BLaER1 treated with 17β-estradiol and CSF1 and Interleukin-3, amounts not matched to agents 10 nM and 100 nM (cell line): ENCODE results near the gene SPTAN1.

Experiments used
- H3K27ac ChIP-seq, 11 experiments: shearing (Covaris generic); formaldehyde crosslinking; 2 replicates each; pipeline ENCODE4 v1.8.1; 2022
- H3K27me3 ChIP-seq, 11 experiments: shearing (Covaris generic); formaldehyde crosslinking; 2 replicates each; pipeline ENCODE4 v1.8.1; 2022
- H3K36me3 ChIP-seq, 11 experiments: shearing (Covaris generic); formaldehyde crosslinking; 2 replicates each; pipeline ENCODE4 v1.8.1; 2022
- H3K4me1 ChIP-seq, 10 experiments: shearing (Covaris generic); formaldehyde crosslinking; 2 replicates each; pipeline ENCODE4 v1.8.1; 2022
- H3K4me2 ChIP-seq, 11 experiments: shearing (Covaris generic); formaldehyde crosslinking; 2 replicates each; pipeline ENCODE4 v1.8.1; 2022
- H3K4me3 ChIP-seq, 10 experiments: shearing (Covaris generic); formaldehyde crosslinking; 2 replicates each; pipeline ENCODE4 v1.8.1; 2022
- H3K9ac ChIP-seq, 11 experiments: shearing (Covaris generic); formaldehyde crosslinking; 2 replicates each; pipeline ENCODE4 v1.8.1; 2022
- H3K9me3 ChIP-seq, 11 experiments: shearing (Covaris generic); formaldehyde crosslinking; replicated peaks in 1 of 11; 2 replicates each; pipeline ENCODE4 v1.8.1; 2022
- H4K20me1 ChIP-seq, 11 experiments: shearing (Covaris generic); formaldehyde crosslinking; 2 replicates each; pipeline ENCODE4 v1.8.1; 2022
- Cebpa-rat ChIP-seq, 11 experiments: shearing (Covaris generic); IDR thresholded peaks; 2 replicates each; pipeline ENCODE4 v1.8.1; 2022

SPTAN1 gene

GRCh38 chr9:128635266-128636023 is 83.1 kb downstream of the SPTAN1 start:
- H3K9ac ChIP-seq, result no peak overlapping the region
- H3K4me1 ChIP-seq, result peaks cover 13 to 40% (median 18%) of the 10 kb centered on the region in 10 experiments
- no peak for TF ChIP-seq Cebpa-rat (IDR thresholded peaks at IDR 0.05)
- peaks cover 0 to 61% (median 8%) of the 10 kb centered on the region in 11 experiments; a peak in 9 of 22 replicates for H4K20me1 ChIP-seq
- H3K9me3 ChIP-seq, result no peaks in the 10 kb centered on the region
- H3K27me3 ChIP-seq, result no peaks in the 10 kb centered on the region
- H3K27ac ChIP-seq, result no peak overlapping the region
- no peak overlapping the region for H3K4me2 ChIP-seq
- no peak overlapping the region for H3K4me3 ChIP-seq
- peaks cover 33 to 99% (median 87%) of the 10 kb centered on the region in 11 experiments for H3K36me3 ChIP-seq

DNA sequence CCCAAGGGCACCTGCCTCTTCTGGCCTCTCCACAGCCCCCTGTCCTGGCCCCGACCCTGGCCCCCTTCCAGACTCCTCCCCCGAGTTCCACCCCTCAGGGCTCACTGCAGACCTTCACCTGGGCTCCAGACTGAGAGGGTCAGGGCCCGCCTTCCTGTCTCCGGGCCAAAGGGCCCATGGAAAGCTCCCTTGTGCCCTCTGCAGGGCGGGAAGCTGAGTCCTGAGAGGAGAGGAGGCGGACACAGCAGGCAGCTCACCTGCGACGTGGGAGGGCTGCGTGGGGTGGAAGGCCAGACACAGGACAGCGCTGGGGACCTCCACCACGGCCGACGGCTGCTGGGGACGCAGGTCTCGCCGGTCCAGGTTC is 83.6 kb downstream of the SPTAN1 start:
- H3K9ac ChIP-seq, result peak overlapping the region in 1 of 11 experiments; percentile 24; a peak in 1 of 22 replicates
- peaks cover 28 to 99% (median 87%) of the 10 kb centered on the region in 11 experiments for H3K36me3 ChIP-seq
- no peaks in the 10 kb centered on the region for H3K27me3 ChIP-seq
- H3K9me3 ChIP-seq, result no peaks in the 10 kb centered on the region
- no peak overlapping the region for H3K27ac ChIP-seq
- H3K4me3 ChIP-seq, result no peak overlapping the region
- H4K20me1 ChIP-seq, result peaks cover 0 to 61% (median 8%) of the 10 kb centered on the region in 11 experiments; a peak in 9 of 22 replicates
- TF ChIP-seq Cebpa-rat (IDR thresholded peaks at IDR 0.05), result no peak
- peaks cover 13 to 42% (median 18%) of the 10 kb centered on the region in 10 experiments for H3K4me1 ChIP-seq
- H3K4me2 ChIP-seq, result no peak overlapping the region

DNA sequence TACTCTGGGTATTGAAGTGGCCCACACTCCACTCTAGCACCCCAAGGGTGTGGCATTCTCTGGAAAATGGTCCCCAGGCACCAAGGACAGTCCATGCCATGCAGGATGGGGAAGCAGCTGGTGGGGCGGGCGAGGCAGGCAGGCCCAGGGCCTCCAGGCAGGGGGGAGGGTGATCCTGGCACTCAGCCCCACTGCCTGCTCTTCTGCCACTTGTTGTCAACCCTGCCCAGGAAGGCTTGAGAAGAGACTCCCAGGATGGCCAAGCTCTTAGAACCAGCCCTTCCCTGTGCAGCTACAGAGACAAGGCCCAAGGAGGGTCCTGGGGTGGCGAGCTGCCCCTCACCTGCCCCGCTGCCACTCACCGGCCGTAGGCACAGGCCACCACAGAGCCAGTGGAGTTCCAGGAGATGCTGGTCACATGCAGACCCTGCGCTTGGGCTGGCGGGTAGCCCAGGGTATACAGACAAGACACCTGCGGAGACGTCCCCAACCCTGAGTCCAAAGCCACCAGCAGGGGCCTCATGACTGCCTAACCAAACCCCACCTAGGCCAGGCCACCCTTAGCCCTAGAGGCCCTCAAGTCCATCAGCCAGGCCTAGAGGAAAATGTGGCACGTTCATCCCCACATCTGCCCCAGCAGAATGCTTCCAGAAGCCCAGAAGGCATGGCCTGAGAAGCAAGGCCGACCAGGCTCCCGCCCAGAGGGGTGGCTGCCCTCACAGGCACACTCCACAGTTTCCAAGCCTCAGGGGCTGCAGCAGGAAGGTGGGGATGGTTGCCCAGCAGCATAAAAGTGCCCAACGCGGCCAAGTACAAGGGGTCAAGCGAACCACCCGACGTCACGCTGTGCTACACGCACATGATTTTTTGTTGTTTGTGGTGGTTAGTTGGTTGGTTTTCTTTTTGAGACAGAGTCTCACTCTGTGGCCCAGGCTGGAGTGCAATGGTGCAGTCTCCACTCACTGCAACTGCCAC is 84.5 kb downstream of the SPTAN1 start:
- peak overlapping the region in 5 of 11 experiments; percentile 35 to 64 (median 52); a peak in 6 of 22 replicates for H3K4me2 ChIP-seq
- H3K4me3 ChIP-seq, result no peak overlapping the region
- no peaks in the 10 kb centered on the region for H3K9me3 ChIP-seq
- H3K9ac ChIP-seq, result peak overlapping the region in 3 of 11 experiments; percentile 18 to 46 (median 24); a peak in 2 of 22 replicates
- H4K20me1 ChIP-seq, result peaks cover 0 to 57% (median 8%) of the 10 kb centered on the region in 11 experiments; a peak in 9 of 22 replicates
- no peak for TF ChIP-seq Cebpa-rat (IDR thresholded peaks at IDR 0.05)
- no peaks in the 10 kb centered on the region for H3K27me3 ChIP-seq
- peaks cover 20 to 98% (median 81%) of the 10 kb centered on the region in 11 experiments for H3K36me3 ChIP-seq
- H3K27ac ChIP-seq, result peak overlapping the region in 7 of 11 experiments; percentile 18 to 72 (median 57); a peak in 9 of 22 replicates
- peaks cover 13 to 51% (median 27%) of the 10 kb centered on the region in 10 experiments for H3K4me1 ChIP-seq

DNA sequence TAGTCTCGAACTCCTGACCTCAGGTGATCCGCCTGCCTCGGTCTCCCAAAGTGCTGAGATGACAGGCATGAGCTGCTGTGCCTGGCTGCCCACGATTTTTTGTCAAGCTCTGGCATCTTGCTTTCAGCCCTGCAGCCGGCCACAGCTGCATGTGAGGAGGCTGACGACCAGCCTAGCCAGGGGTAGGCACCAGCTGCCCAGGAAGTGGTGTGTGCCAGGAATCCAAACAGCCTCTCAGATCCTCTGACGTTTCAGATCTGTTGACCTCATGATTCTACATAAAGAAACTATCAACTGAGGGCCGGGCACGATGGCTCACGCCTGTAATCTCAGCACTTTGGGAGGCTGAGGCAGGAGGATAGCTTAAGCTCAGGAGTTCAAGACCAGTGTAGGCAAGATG is 85.3 kb downstream of the SPTAN1 start:
- Histone ChIP-seq H3K4me1 (peaks cover 15 to 53% (median 30%) of the 10 kb centered on the region in 10 experiments), H3K27ac (peak overlapping the region in 9 of 11 experiments; percentile 29 to 72 (median 56); a peak in 17 of 22 replicates), H3K9me3 (no peaks in the 10 kb centered on the region), H3K27me3 (no peaks in the 10 kb centered on the region), H3K36me3 (peaks cover 12 to 90% (median 73%) of the 10 kb centered on the region in 11 experiments), H3K9ac (peak overlapping the region in 7 of 11 experiments; percentile 2 to 52 (median 42); a peak in 9 of 22 replicates), H3K4me3 (no peak overlapping the region), H4K20me1 (peaks cover 0 to 49% (median 8%) of the 10 kb centered on the region in 11 experiments; a peak in 9 of 22 replicates), H3K4me2 (peak overlapping the region in 9 of 11 experiments; percentile 4 to 64 (median 46); a peak in 15 of 22 replicates)
- no peak for TF ChIP-seq Cebpa-rat (IDR thresholded peaks at IDR 0.05)

DNA sequence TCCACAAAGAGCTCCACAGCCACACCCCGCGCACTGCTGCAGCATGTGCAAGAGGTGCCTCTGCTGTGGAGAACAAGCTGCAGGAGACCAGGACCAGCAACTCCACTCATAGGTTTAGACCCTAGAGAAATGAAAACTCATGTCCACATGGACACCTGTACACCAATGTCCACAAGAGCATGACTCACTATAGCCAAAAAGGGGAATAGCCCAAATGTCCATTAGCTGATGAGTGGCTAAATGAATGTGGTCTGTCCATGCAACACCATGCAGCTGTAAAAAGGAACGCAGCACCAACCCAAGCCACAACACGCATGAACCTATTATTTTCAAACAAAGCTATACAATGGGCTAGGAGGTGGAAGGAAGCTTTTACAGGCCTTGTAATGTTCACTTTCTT is 86.2 kb downstream of the SPTAN1 start:
- H3K36me3 ChIP-seq, result peaks cover 3 to 81% (median 64%) of the 10 kb centered on the region in 11 experiments
- H4K20me1 ChIP-seq, result peaks cover 0 to 40% (median 8%) of the 10 kb centered on the region in 11 experiments; a peak in 9 of 22 replicates
- no peaks in the 10 kb centered on the region for H3K27me3 ChIP-seq
- no peaks in the 10 kb centered on the region for H3K9me3 ChIP-seq
- H3K4me2 ChIP-seq, result peak overlapping the region in 9 of 11 experiments; percentile 22 to 64 (median 35); a peak in 7 of 22 replicates
- H3K4me3 ChIP-seq, result no peak overlapping the region
- no peak overlapping the region for H3K9ac ChIP-seq
- no peak for TF ChIP-seq Cebpa-rat (IDR thresholded peaks at IDR 0.05)
- peak overlapping the region in 2 of 11 experiments; percentile 68 to 72; a peak in 1 of 22 replicates for H3K27ac ChIP-seq
- H3K4me1 ChIP-seq, result peaks cover 24 to 62% (median 39%) of the 10 kb centered on the region in 10 experiments

- no peaks in the 10 kb centered on the region for H3K9me3 ChIP-seq
- no peaks in the 10 kb centered on the region for H3K27me3 ChIP-seq
- no peak for TF ChIP-seq Cebpa-rat (IDR thresholded peaks at IDR 0.05)
- H4K20me1 ChIP-seq, result peaks cover 0 to 19% (median 0%) of the 10 kb centered on the region in 11 experiments; a peak in 6 of 22 replicates
- H3K36me3 ChIP-seq, result peaks cover 0 to 61% (median 45%) of the 10 kb centered on the region in 11 experiments; a peak in 20 of 22 replicates
- H3K9ac ChIP-seq, result no peak overlapping the region
- no peak overlapping the region for H3K27ac ChIP-seq
- H3K4me3 ChIP-seq, result no peak overlapping the region
- no peak overlapping the region for H3K4me2 ChIP-seq
- peaks cover 31 to 73% (median 49%) of the 10 kb centered on the region in 10 experiments for H3K4me1 ChIP-seq
These were observed 88.2 kb downstream of the SPTAN1 start for GRCh38 chr9:128640603-128641002.

- peaks cover 0 to 49% (median 34%) of the 10 kb centered on the region in 11 experiments; a peak in 20 of 22 replicates for H3K36me3 ChIP-seq
- no peak overlapping the region for H3K4me3 ChIP-seq
- peaks cover 30 to 65% (median 42%) of the 10 kb centered on the region in 10 experiments for H3K4me1 ChIP-seq
- H3K27me3 ChIP-seq, result no peaks in the 10 kb centered on the region
- peak overlapping the region in 9 of 11 experiments; percentile 57 to 78 (median 71); a peak in 19 of 22 replicates for H3K27ac ChIP-seq
- H4K20me1 ChIP-seq, result no peaks in the 10 kb centered on the region; a peak in 1 of 22 replicates
- H3K4me2 ChIP-seq, result peak overlapping the region; percentile 67 to 81 (median 73)
- TF ChIP-seq Cebpa-rat (IDR thresholded peaks at IDR 0.05), result no peak
- H3K9ac ChIP-seq, result peak overlapping the region in 10 of 11 experiments; percentile 11 to 64 (median 52); a peak in 18 of 22 replicates
- no peaks in the 10 kb centered on the region for H3K9me3 ChIP-seq
These were observed 90.4 kb downstream of the SPTAN1 start for GRCh38 chr9:128642675-128643245.
